Cardiac fibroblast (primary cell): ENCODE measurements around the gene GTF3C2.
A peak's percentile ranks its signal among the peaks of the same experiment; 100 is the strongest.

Source experiments
- DNase-seq, 2 donors: peaks; one replicate each; pipeline versions ENCODE4 v3.0.0 to v3.0.0-alpha.2; 2010; ENCODE audit warnings: low read depth in 2 of 2
- H3K4me3 ChIP-seq, 2 donors: replicated peaks in 1 of 2; 1 replicate in 1 of 2; 2 replicates in 1 of 2; pipeline ENCODE4 v1.5.1; 2011; ENCODE audit warnings: low read depth in 2 of 2, low read length in 2 of 2, mild to moderate bottlenecking in 2 of 2, moderate library complexity in 1 of 2
- CTCF ChIP-seq: IDR thresholded peaks from one replicate; pipeline ENCODE4 v1.5.1; 2011; ENCODE audit warnings: low read depth, mild to moderate bottlenecking, low read length, inconsistent platforms

GTF3C2 gene

GRCh38 chr2:27309651-27310050 lies 46.9 kb downstream of the GTF3C2 start:
- DNase-seq = no peak
- no peak for TF ChIP-seq CTCF
- no peak overlapping the region for H3K4me3 ChIP-seq

- H3K4me3 ChIP-seq = no peak within 1 kb of the TSS
- DNase-seq = peak; percentile 47
- no peak for TF ChIP-seq CTCF
Observed at GRCh38 chr2:27308359-27308881, 48.1 kb downstream of the GTF3C2 start, which contains the start of gene UCN. TSS of gene UCN (minus strand) at chr2:27308445. CDS start at chr2:27307895, 550 bp downstream.

- DNase-seq = no peak
- H3K4me3 ChIP-seq = no peak overlapping the region
- no peak for TF ChIP-seq CTCF
Observed at GRCh38 chr2:27307545-27308358, 48.8 kb downstream of the GTF3C2 start.

GRCh38 chr2:27307287-27307544 lies 49.3 kb downstream of the GTF3C2 start:
- H3K4me3 ChIP-seq = no peak overlapping the region
- no peak for DNase-seq
- TF ChIP-seq CTCF = no peak

- no peak for TF ChIP-seq CTCF
- H3K4me3 ChIP-seq = no peak overlapping the region
- no peak for DNase-seq
Observed at GRCh38 chr2:27306573-27307286, 49.8 kb downstream of the GTF3C2 start.

GRCh38 chr2:27306136-27306535 lies 50.4 kb downstream of the GTF3C2 start:
- no peak for DNase-seq
- H3K4me3 ChIP-seq = no peak overlapping the region
- peak; percentile 1 for TF ChIP-seq CTCF
